NCI-H2107 treated with DMSO at 0.1 percent for 48 hours (cell line): ENCODE data around the gene ZNF644.
A peak's percentile ranks its signal among the peaks of the same experiment; 100 is the strongest.

ENCODE experiments used
- DNase-seq: peaks from one replicate; lab custom pipeline; 2025; ENCODE audit not compliant: unreplicated experiment; lab: John Stamatoyannopoulos, UW

ZNF644 gene

GRCh38 chr1:90989302-90989701 is 32.5 kb downstream of the ZNF644 start:
- DNase-seq = no peak

DNA sequence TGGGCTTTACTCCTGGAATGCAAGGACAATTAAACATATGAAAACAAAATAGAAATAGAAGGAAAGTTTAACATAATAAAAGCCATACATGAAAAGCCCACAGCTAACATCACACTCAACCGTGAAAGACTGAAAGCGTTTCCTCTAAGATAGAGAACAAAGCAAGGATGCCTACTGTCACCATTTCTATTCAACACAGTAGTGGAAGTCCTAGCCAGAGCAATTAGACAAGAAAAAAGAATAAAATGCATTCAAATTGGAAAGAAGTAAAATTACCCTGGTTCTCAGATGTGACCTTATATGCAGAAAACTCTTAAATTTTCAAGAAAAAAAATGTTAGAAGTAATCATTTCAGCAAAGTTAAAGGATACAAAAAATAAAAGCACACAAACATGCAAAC is 34.0 kb downstream of the ZNF644 start:
- no peak for DNase-seq

DNA sequence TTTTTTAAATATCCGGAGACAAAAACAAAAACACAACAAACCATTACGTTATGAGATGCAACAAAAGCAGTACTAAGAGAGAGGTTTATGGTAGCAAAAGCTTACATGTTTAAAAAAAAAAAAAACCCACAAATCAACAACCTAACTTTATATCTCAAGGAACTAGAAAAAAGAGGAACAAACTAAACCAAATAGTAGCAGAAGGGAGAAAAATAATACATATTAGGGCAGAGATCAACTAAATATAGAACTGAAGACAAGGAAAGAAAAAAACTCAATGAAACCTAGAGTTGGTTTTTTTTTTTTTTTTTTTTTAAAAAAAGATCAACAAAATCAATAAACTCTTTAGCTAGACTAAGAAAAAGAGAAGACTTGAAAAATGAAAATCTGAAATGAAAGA is 34.9 kb downstream of the ZNF644 start:
- DNase-seq = no peak

GRCh38 chr1:90977522-90977921 is 44.3 kb downstream of the ZNF644 start:
- no peak for DNase-seq

GRCh38 chr1:90973897-90974798 is 47.7 kb downstream of the ZNF644 start:
- no peak for DNase-seq

DNA sequence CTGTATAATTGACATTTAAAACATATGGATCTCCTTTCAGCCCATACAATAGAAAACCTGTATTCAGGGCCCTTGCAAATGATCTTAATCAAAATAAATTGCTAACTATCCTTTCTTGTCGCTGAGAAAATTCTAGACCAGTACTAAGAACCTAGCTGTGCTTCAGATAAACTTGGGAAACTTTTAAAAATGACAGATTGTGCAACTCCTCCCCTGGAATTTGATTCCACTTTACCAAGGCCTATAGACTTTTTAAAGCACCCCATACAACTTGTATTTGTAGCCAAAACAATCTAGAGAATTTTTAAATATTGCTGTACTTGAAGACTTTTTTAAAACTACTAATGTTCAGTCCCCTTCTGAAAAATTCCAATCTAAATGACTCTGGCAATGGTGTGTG is 51.6 kb downstream of the ZNF644 start:
- no peak for DNase-seq

- no peak for DNase-seq
Observed at GRCh38 chr1:90969241-90969640, 52.6 kb downstream of the ZNF644 start.

GRCh38 chr1:90964444-90965035 is 57.3 kb downstream of the ZNF644 start:
- peak; percentile 10 for DNase-seq

DNA sequence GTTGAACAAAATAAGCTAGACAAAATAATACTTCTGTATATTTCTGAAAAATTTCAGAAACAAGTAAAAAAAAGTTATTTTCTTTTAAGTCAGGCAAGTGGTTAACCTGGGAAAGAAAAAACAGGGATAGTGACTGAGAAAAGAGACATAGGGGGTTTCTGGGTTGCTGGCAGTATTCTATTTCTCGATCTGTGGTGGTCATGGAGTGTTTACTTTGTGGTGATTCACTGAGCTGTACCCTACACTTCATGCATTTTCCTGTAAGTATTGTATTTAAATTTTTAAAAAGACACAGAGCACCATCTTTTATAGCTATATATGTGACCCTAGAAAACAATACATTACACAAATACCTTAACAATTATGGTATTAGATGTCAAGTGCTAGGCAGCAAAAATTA is 58.2 kb downstream of the ZNF644 start:
- DNase-seq = no peak

DNA sequence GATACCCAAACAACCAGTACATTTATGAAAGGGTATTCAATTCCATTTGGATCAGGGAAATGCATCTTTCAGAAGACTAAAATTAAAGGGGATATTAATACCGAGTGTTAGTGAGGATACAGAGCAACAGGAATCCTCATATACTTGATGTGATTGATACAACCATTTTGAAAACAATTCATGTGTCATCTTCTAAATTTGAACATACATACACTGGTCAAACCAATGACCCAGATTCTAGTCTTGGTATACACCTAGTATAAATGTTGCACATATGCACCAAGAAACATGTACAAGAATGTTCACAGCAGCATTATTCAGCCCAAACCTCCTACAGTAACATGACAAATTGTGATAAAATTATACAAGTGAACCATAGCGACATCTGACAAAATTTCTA is 58.6 kb downstream of the ZNF644 start:
- no peak for DNase-seq

- DNase-seq = no peak
Observed at GRCh38 chr1:90959352-90960206, 62.3 kb downstream of the ZNF644 start.

DNA sequence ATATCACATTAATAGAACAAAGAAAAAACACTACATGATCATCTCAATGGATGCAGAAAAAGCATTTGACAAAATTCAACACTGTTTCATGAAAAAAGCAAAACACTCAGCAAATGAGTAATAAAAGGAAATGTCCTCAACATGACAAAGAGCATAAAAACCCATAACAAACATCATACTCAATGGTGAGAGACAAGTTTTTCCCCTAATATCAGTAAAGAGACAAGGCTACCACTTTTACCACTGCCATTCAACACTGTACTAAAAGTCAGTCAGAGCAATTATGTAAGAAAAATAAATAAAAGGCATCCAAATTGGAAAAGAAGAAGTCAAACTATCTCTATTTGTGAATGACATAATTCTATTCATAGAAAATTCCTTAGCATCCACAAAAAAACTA is 64.3 kb downstream of the ZNF644 start:
- DNase-seq = no peak

GRCh38 chr1:90955769-90956168 is 66.1 kb downstream of the ZNF644 start:
- no peak for DNase-seq

- no peak for DNase-seq
Observed at GRCh38 chr1:90952906-90953305, 68.9 kb downstream of the ZNF644 start.

DNA sequence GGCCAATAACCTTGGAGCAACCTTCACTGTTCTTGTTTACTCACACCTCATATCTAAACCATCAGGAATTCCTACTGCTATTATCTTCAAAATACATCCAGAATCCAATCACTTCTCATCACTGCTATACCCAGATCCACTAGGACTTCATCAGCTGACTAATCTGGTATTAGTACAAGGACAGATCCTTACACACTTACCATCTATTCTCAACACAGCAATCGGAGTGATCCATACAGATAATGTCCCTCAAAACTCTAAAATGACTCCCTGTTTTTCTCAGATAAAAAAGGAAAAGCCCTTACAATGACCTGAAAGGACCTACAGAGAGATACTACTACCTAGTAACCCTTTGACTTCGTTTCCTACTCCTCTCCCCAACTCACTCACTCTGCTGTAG is 70.8 kb downstream of the ZNF644 start:
- DNase-seq = no peak

DNA sequence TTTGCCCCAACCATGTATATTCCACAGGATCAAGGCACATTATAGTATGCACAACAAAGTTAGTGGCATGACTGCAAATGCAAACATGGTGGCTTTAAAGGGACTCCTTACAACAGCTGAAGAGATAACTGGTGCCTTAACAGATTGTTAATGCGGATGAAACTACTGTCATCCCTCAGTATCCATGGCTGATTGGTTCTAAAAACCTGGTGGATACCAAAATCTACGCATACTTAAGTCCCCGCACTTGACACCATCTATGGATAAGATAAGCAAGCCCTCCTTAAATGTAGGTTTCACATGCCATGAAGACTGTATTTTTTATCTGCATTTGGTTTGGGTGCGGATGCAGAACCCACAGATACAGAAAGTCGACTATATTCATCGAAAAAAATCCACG is 73.5 kb downstream of the ZNF644 start:
- no peak for DNase-seq

GRCh38 chr1:90946630-90947029 is 75.2 kb downstream of the ZNF644 start:
- no peak for DNase-seq

- DNase-seq = no peak
Observed at GRCh38 chr1:90945287-90945686, 76.5 kb downstream of the ZNF644 start.

- no peak for DNase-seq
Observed at GRCh38 chr1:90943966-90944365, 77.9 kb downstream of the ZNF644 start.

DNA sequence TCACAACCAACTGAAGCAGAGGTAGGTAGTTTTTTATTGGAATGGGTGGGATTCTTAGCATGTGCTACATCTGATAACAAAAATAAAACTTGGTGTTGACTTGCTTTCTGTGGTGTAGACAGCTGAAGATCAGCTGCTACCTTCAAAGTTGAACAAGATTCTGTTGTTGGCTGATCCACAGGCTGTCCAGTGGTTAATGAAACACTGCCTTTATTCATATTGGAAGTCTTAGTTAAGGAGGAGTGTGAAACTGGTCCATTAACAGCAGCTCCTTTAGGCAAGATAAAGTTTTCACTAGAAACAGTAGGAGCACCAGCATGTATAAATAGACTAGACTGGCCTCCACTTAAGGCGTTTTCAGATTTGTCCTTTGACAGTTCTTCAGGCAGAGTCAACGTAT is 81.1 kb downstream of the ZNF644 start:
- no peak for DNase-seq

- no peak for DNase-seq
Observed at GRCh38 chr1:90936731-90937130, 85.1 kb downstream of the ZNF644 start.

DNA sequence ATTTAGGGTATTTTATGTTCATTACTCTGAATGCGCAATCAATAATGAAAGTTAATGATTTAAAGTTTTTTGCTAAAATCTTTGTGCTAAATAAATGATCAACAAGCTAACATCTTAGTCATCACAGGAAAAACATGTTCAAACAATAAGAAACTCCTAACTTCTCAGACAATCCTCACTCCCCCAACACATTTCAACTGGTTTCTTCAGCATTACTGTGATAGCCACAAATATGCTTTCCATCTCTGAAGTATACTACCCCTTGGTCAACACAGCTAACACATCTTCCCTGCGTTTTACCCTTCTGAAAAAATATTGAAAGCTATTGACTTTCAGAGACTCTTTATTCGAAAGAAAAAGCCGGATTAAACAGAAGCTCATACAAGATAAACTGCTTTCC is 85.8 kb downstream of the ZNF644 start:
- no peak for DNase-seq
